ENCODE results near the gene CPXM1.
A peak's percentile ranks its signal among the peaks of the same experiment; 100 is the strongest.

Gene CPXM1

DNA sequence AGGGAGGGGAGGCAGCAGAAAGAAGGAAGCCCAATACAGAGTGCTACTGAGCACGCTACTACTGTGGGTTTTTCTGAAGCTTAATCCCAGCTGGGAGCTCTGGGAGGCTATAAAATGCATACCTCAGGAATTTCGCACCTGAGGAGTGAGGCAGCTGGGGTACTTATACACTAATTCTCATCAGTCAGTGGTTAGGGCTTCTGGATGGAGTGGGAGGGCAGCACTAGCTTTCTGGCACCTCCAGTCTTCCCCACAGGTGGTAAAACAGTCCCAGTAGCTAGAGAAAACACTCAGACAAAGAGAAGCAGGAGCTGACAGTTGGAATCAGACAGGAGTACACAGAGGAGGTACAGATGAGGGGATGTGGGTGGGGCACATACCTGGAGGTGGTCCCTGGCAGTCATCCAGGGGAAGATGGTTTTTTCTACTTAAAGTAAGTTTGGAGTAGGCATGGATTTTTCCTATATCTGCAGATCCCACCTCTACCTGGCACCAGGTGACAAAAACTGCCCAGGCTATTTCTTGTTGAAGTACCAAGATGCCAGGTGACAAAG lies 37.8 kb downstream of the CPXM1 start:
- DNase-seq: no peak

DNA sequence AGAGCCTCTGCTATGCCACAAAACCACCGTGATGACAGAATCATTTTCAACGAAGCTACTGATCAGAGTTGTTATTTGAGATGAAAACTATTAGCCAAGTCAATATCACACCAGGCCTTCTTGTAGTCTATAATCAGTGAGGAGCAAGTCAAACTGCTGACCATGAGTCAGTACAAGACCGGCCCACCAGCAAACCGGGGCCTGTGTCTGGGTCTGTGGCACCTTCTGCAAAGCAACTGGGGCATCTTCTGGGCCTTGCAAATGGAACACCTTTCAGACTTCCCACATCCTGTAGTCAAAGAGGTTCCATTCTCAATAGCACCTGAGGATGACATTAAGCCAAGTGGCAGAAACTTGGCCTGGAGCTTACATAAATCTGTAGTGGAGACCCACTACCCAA lies 38.5 kb downstream of the CPXM1 start:
- no peak for DNase-seq

DNA sequence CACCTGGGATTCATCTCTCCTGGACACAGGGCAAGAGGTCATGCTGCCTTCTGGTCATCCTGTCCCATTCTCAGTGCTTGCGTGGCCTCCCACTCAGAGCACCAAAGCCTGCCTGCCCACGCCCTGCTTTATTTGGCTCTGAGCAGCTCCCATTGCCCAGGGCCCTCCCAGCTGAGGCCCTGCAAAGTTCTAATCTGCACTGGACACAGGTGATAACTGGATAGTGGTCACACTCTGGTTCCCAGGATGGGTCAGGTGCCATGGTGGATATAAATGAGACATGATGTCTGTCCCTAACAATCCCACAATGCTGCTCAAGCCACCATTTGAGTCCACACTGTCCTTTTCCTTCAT lies 39.5 kb downstream of the CPXM1 start:
- DNase-seq: no peak

DNA sequence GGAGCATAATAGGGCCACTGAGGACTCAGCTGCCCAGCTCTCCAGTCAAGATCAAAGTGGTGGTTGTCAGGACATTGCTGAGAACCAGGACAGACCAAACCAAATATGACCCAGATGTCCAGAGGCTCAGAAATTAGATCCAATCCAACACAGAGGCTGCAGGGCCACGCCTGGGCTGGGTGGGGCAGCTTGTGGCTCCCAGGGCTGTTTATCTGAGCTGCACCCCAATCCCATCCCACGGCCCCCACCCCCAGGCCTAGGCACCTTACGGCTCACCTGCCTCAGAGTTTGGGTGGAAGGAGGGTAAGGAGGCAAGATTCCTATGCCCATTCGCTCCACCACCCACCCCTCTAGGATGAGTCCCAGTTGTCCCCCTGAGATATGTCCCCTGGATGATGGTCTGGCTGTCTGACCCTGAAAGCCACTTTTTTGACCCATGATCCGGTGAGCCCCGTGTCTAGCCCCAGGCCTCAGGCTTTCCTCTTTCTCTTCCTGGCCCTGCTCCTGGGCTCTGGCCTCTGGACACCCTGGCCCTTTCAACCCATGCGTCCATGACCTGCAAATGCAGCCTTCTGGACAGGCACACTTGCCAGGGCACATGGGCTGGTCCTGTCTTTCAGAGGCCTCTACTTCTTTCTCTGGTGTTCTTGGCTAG lies 40.0 kb downstream of the CPXM1 start:
- DNase-seq: no peak

DNA sequence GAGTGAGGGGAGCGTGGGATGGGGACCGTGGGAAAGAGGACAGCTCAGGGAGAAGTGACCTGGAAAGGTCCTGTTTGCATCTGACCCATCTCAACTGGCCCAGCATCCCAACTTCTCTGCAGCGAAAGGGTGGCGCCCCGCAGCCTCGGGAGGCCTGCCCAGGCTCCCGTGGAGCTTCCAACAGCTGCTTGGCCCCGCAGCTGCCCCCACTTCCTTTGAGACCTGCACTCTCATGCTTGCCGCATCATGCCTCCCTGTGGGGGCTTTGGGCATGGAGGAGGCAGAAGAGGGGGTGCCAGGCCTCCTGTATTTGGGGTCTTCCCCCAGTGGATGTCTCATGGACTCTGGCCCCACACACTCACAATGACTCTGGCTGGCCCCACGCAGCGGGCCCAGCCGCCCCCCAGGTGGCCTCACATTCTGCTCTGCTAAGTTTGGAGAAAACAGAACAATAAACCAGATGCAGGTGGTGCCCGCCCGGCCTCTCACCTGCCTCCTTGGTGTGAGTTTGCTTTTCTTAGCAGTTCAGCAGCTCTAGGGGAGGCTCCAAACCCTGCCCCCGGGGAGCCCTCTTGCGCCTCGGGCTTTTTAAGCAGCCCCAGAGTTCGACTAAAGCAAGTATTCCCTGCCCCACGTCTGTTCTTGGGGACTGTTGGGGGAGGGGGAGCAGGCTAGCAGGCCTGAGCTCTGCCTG lies 40.7 kb downstream of the CPXM1 start:
- DNase-seq: no peak

DNA sequence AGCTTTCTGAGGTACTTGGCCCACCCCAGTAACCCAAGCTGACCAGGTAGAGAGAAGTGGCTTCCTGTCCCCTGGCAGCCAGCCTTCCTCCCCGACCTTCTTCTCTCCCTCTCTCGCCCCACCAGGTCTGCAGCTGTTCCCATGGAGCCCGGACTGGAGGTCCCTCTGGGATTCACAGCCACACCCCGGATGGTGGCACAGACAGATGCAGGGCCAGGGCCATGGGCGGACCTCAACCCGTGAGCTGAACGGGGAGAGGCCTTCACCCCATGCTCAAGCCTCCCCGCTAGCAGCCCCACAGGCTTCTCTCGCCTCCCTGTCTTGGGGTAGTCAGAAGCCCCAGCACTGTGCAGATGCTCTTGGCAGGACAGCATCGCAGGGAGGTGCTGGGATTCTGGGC lies 41.3 kb downstream of the CPXM1 start:
- no peak for DNase-seq

DNA sequence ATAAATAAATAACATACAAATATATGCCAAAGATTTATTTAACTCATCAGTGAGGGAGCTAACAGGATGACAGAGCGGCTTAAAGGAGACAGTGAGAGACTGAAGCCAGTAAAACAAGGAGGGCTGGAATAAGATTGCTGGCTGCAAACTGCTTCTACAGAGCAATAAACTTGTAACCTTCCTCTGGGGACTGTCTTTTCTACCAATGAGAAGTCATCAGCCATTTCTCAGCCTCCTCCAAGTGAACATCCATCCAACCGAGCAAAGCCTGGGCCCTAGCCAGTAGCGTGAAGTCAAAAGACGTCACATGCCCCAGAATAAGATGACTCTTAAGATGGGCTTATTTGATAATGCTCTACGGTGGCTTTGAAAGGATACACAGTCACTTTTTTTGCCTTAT lies 42.5 kb downstream of the CPXM1 start:
- no peak for DNase-seq

DNA sequence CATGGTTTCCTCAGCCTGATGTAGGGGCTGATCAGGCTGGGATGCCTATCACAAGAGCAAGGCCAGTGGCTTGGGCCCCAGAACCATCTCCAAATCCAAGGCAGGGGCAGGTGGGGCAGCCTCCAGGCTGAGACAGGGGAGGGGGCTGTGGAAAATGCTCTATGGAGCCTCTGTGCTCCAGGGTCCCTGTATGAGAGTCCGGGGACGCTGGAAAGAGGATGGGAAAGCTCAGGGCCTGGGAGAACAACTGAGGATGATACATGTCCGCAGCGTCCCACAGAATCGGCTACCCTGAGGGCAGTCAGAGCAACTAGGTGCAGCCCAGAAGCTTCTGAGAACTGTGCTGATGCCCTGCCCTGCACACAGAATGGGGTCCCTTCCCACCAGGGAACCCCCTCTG lies 43.4 kb downstream of the CPXM1 start:
- no peak for DNase-seq

DNA sequence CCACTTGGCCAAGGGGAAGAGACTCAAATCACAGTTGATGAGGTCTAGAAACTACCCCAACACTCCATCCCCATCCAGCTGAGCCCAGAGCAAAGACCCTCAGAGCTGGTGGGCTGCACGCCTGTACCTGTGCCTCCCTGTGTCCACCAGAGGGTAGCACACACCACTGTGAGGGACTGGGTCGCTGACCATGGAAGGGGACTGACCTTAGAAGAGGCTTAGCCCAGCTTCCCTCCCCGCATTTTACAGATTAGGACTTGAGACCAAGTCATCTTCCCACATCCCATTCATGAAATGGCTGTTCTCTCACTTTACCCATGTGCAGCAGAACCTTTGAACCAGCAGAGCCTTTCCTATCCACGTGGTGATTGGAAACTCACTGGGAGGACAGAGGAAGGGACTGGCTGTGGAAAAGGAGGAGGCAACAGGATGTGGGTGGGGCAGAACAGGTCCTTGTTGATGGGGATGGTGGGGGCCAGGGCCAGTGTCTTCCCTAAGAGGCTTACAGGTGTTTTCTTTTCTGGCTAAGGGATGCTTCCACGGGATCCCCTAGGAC lies 44.3 kb downstream of the CPXM1 start:
- no peak for DNase-seq

DNA sequence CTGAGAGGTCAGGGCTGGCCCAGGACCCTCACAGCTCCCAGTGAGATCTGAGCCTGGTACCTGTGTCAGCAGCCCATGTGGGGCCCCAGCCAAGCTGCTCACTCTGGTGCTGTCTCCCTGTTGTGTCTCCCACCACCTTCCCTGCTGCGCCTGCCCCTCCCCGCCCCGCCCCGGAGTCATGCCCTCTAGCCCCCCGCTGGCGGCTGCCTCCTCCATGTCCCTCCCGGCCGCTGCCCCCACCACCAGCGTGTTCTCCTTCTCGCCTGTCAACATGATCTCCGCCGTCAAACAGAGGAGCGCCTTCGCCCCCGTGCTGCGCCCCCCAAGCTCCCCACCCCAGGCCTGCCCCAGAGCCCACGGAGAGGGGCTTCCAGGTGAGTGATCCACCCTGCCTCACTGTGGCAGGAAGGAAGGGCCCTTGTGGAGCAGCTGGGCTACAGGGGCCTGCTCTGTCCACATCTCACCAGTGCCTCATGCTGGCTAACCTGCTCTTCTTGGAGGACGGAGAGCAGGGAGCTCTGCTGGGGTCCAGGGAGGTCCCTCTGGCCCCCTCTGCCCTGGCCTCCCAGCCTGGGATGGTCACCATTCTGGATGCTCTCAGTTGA lies 44.9 kb downstream of the CPXM1 start:
- no peak for DNase-seq

DNA sequence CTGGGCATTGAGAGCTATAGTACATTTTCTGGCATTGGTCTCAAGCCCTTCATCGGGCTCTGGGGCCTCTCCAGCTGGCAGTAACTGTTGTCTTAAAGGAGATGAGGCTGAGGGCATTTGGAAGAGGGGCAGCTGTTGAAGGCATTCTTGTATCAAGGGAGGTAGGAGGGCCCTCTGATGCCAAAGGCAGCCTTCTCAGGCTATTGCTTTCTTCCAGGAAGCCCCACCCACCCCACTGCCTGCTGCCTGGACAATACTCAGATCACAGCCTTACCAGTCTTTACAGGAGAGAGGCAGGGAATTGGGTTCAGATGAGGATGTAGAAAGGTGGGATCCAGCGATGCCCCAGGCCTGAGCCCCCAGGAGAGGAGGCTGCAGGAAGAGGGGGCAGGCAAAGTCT lies 46.0 kb downstream of the CPXM1 start:
- no peak for DNase-seq

DNA sequence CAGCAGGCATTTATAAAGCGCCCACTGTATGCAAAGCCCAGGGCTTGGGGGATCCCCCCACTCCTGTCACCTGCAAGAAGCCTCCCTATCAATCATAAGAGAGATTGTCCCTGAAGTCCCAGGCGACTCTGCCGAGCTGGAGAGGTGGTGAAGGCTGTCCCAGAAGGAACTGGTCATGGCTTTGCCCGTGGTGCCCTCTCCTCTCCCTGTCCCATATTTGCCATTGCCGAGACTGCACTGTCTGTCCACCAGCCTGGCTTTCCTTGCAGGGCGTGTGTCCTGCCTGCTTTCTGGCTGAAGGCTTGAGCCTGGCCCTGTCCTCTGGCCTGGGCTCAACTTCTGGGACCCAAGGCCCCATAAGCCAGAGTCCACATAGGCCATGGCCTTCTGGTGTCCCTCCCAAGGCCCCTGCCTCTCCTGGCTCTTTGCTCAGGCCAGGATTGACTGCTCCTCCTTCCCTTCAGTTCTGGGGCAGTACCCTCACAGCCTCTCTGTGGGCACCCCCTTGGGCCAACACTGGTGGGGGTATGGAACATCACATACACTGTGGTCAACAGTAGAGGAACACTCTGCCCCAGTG lies 46.9 kb downstream of the CPXM1 start:
- no peak for DNase-seq

DNA sequence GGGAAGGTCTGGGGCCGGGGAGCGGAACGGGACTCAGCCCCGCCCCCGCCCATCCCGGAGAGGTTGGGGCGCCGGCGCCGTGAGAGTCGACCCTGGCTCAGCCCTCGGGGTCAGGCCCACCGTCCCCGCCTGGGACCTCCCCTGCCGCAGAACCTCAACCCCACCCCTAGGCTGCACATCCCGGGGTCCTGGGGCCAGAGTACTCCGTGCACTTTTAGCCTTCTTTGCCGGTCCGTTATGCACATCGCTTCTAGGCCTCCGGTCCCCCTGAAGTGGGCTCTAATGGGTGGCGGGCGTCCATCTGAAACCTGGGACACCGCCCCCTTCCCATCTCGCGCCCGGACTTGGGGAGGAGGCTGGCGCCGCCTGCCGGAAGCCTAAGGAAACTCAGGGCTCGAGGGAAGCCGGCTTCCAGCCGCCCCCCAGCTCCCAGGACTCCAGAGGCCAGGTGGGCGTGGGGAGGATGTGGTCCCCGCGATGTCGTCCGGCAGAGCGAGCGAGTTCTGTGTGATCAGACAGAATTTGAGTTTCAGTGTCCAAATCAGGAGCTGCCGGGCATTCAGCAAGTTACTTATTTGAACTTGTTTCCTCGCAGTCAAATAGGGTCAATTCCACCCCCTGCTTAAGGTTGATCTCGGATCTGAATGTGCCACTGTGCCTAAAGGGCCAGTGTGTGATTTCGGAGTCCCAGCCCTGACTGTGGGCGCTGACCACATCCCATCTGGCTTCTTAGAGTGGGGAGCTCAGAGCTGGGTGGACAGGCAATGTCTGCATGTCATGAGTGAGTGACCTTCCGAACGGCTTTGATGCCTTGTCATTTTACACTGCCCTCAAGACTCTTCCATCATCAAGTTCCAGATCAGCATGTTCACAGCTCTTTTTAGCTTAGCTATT lies 47.6 kb downstream of the CPXM1 start:
- DNase-seq: peak; percentile 70

DNA sequence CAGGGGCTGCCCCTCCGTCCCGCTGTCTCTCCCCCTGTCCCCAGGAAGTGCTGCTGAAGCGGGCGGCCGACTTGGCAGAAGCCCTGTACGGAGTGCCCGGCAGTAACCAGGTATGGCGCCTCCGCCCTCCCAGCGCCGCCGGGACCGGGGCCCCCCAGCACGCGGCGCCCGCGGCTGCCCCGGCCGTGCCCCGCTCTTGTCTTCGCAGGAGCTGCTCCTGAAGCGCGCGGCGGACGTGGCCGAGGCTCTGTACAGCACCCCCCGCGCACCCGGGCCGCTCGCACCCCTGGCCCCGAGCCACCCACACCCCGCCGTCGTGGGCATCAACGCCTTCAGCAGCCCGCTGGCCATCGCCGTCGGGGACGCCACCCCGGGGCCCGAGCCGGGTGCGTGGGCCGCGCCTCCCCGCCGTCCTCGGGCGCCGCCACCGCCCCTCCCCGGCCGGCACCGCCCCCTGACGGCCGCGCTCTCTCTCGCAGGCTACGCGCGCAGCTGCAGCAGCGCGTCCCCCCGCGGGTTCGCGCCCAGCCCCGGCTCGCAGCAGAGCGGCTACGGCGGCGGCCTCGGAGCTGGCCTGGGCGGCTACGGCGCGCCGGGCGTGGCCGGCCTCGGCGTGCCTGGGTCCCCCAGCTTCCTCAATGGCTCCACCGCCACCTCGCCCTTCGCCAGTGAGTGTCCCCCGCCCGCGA lies 48.4 kb downstream of the CPXM1 start:
- peak; percentile 70 for DNase-seq

DNA sequence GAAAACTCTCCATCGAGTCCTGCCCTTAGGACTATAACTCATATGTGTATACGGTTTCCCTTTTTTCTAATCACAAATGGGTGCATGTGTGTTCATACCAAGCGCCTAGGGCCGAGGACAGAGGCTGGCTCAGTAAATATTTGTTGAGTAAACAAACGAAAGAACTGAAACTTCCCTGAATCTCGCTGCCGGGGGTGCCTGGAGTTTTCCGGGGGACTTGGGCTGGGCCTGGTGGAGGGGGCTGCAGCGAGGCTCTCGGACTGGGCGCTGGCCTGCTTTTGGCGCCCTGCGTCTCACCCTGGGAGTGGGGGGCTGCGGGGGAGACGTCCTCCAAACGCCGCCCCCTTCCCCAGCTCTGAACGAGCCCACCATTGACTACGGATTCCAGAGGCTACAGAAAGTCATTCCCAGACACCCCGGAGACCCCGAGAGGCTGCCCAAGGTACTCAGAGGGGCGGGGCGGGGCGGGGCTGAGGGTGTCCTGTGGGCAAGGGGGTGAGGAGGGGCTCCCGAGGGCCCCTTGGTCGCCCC lies 49.0 kb downstream of the CPXM1 start:
- DNase-seq: no peak

DNA sequence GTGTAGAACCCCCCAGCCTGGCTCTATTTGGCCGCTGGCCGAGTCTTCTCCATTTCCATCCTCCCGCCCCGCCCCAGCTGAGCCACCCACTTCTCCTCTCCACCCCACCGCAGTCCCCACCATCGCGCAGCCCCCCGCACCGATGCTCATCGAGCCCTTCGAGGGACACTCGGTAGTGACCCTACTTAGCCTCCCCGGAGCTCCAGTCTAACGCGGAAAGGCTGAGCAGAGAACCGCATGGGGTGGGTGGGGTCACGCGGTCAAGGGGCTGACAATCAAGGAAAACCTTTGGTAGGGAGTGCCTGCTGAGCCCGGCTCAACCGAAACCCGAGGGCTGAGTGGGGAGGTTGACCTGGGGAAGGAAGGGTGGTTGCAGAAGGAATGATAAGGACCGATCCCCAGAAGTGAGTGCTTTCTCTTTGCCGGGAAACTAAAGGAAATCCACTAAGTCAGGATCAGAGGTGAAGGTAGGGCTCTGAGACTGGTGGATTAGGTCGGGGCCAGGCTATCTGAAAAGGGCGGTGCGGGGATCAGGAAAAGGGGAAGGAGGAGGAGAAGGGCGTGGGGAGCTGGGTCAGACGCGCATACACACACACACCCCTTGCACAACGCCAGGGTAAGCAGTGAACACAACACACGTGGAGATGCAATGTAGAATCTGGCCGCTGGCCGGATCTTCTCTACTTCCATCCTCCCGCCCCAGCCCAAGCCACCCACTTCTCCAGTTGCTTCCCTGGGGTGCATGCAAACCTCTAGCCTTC lies 49.8 kb downstream of the CPXM1 start:
- DNase-seq: no peak

DNA sequence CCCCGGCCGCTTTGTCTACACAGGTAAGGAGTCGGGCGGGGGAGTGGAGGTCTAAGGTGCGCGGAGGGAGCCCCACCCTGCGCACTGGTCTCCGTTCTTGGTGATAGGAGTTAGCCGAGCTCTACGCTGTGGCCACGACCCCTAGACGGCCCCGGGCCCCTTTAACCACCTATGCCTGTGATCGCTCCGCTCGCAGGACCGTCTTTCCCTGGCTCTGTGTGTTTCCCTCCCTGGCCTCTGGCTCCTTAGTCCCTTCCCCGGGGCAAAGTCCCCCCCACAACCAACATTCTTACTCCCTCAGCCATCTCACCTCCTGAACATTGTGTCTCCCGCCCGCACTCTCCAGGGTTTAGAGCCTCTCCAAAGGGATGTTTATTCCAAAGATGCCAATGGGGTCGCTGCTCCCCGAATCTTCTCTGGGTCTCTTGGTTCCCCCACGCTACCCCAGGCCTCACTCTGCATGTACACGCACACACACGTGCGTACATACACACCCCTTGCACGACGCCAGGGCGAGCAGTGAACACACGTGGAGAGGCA lies 50.4 kb downstream of the CPXM1 start:
- DNase-seq: no peak

DNA sequence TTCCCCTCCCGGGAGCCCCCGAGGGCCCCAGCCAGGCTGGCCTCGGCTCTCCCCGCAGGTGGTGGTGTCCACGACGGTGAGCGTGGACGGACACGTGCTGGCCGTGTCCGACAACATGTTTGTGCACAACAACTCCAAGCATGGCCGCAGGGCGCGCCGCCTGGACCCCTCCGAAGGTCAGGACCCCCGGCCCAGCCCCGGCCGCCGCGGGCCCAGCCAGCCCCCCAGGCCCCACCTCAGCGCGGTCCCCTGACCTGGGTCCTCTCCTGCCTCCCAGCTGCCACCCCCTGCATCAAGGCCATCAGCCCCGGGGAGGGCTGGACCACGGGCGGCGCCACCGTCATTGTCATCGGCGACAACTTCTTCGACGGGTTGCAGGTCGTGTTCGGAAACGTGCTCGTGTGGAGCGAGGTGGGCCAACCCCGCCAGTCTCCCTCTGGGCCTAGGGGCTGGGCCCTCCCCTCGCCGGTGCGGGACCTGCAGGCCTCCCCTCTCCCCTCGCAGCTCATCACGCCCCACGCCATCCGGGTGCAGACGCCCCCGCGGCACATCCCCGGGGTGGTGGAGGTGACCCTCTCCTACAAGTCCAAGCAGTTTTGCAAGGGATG lies 51.0 kb downstream of the CPXM1 start:
- no peak for DNase-seq

DNA sequence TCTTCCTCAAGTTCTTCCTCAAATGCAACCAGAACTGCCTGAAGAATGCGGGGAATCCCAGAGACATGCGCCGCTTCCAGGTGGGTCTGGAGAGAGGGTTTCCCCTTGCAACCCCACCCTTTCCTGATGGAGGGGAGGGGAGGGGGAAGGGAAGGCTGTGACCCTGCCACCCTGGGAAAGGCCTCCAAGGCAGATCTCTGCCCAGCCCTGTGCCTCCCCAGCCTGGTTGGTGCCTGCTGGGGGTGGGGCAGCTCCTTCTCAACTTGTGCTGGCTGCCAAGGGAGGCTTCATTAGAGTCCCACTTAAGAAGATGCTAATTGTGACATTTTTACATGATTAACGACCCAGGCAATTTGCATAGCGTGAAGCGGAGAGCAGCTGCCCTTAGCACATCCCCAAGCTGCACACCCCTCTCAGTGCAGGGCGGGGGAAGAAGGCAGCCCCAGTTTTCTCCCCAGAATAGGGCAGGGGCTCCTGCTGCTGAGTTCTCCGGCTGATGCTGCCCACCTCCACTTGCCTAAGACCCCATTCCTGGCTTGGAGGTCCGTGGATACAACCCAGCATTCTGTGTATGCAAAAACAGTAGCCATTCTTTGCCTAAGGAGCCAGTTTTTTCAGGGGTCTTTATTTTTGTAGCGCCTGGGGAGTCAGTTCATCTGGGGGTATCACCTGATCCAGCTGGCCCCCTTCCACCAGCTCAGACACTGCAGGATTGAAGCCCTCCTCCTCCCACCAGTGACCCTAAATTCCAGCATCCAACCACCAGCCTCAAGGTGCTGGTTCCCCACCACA lies 51.7 kb downstream of the CPXM1 start:
- DNase-seq: no peak
